ENCODE results near the gene DNAH10.

Gene DNAH10

GRCh38 chr12:123914726-123915333, 152.7 kb downstream of the DNAH10 start:
- Histone ChIP-seq H3K4me1 (ENCODE audit: insufficient read depth, low read length) (no peaks in the 10 kb centered on the region), H3K27me3 (ENCODE audit: control insufficient read depth in 1 of 2, insufficient read depth in 2 of 2, low read length in 2 of 2) (no peaks in the 10 kb centered on the region), H3K4me3 (ENCODE audit: low read depth in 1 of 2, low read length in 2 of 2) (no peak overlapping the region), H3K9me3 (ENCODE audit: low read length) (no peaks in the 10 kb centered on the region), H3K27ac (ENCODE audit: low read depth, low read length) (no peak overlapping the region), H3K9ac (ENCODE audit: low read length) (no peak overlapping the region), H3K36me3 (ENCODE audit: insufficient read depth, low read length) (no peaks in the 10 kb centered on the region)

- no peaks in the 10 kb centered on the region for H3K4me1 ChIP-seq (ENCODE audit: insufficient read depth, low read length)
- H3K9me3 ChIP-seq (ENCODE audit: low read length), result no peaks in the 10 kb centered on the region
- no peak overlapping the region for H3K9ac ChIP-seq (ENCODE audit: low read length)
- no peak overlapping the region for H3K27ac ChIP-seq (ENCODE audit: low read depth, low read length)
- no peaks in the 10 kb centered on the region for H3K36me3 ChIP-seq (ENCODE audit: insufficient read depth, low read length)
- H3K27me3 ChIP-seq (ENCODE audit: control insufficient read depth in 1 of 2, insufficient read depth in 2 of 2, low read length in 2 of 2), result no peaks in the 10 kb centered on the region
- no peak overlapping the region for H3K4me3 ChIP-seq (ENCODE audit: low read depth in 1 of 2, low read length in 2 of 2)
These were observed 154.6 kb downstream of the DNAH10 start for GRCh38 chr12:123916729-123917128.

GRCh38 chr12:123917337-123917850, 155.3 kb downstream of the DNAH10 start:
- no peaks in the 10 kb centered on the region for H3K27me3 ChIP-seq (ENCODE audit: control insufficient read depth in 1 of 2, insufficient read depth in 2 of 2, low read length in 2 of 2)
- no peaks in the 10 kb centered on the region for H3K9me3 ChIP-seq (ENCODE audit: low read length)
- no peaks in the 10 kb centered on the region for H3K36me3 ChIP-seq (ENCODE audit: insufficient read depth, low read length)

GRCh38 chr12:123919980-123920360, 157.9 kb downstream of the DNAH10 start:
- H3K9me3 ChIP-seq (ENCODE audit: low read length), result no peaks in the 10 kb centered on the region
- H3K27me3 ChIP-seq (ENCODE audit: control insufficient read depth in 1 of 2, insufficient read depth in 2 of 2, low read length in 2 of 2), result no peaks in the 10 kb centered on the region
- H3K36me3 ChIP-seq (ENCODE audit: insufficient read depth, low read length), result no peaks in the 10 kb centered on the region
- H3K4me1 ChIP-seq (ENCODE audit: insufficient read depth, low read length), result no peaks in the 10 kb centered on the region
- no peak overlapping the region for H3K27ac ChIP-seq (ENCODE audit: low read depth, low read length)
- H3K4me3 ChIP-seq (ENCODE audit: low read depth in 1 of 2, low read length in 2 of 2), result no peak overlapping the region
- no peak overlapping the region for H3K9ac ChIP-seq (ENCODE audit: low read length)

More at GRCh38 chr12:123917337-123917850, 155.3 kb downstream of the DNAH10 start:
- Histone ChIP-seq H3K4me1 (ENCODE audit: insufficient read depth, low read length) (no peaks in the 10 kb centered on the region), H3K9ac (ENCODE audit: low read length) (no peak overlapping the region), H3K27ac (ENCODE audit: low read depth, low read length) (no peak overlapping the region), H3K4me3 (ENCODE audit: low read depth in 1 of 2, low read length in 2 of 2) (no peak overlapping the region)

- Histone ChIP-seq H3K9ac (ENCODE audit: low read length) (no peak overlapping the region), H3K4me3 (ENCODE audit: low read depth in 1 of 2, low read length in 2 of 2) (no peak overlapping the region), H3K9me3 (ENCODE audit: low read length) (no peaks in the 10 kb centered on the region), H3K27me3 (ENCODE audit: control insufficient read depth in 1 of 2, insufficient read depth in 2 of 2, low read length in 2 of 2) (no peaks in the 10 kb centered on the region), H3K36me3 (ENCODE audit: insufficient read depth, low read length) (no peaks in the 10 kb centered on the region), H3K4me1 (ENCODE audit: insufficient read depth, low read length) (no peaks in the 10 kb centered on the region), H3K27ac (ENCODE audit: low read depth, low read length) (no peak overlapping the region)
These were observed 160.9 kb downstream of the DNAH10 start for GRCh38 chr12:123923038-123923437.

GRCh38 chr12:123923927-123924326, 161.8 kb downstream of the DNAH10 start:
- Histone ChIP-seq H3K9me3 (ENCODE audit: low read length) (no peaks in the 10 kb centered on the region), H3K4me3 (ENCODE audit: low read depth in 1 of 2, low read length in 2 of 2) (no peak overlapping the region), H3K9ac (ENCODE audit: low read length) (no peak overlapping the region)

GRCh38 chr12:123924539-123924938, 162.4 kb downstream of the DNAH10 start:
- H3K27me3 ChIP-seq (ENCODE audit: control insufficient read depth in 1 of 2, insufficient read depth in 2 of 2, low read length in 2 of 2), result no peaks in the 10 kb centered on the region
- H3K4me3 ChIP-seq (ENCODE audit: low read depth in 1 of 2, low read length in 2 of 2), result no peak overlapping the region

More at GRCh38 chr12:123923927-123924326, 161.8 kb downstream of the DNAH10 start:
- no peak overlapping the region for H3K27ac ChIP-seq (ENCODE audit: low read depth, low read length)
- H3K27me3 ChIP-seq (ENCODE audit: control insufficient read depth in 1 of 2, insufficient read depth in 2 of 2, low read length in 2 of 2), result no peaks in the 10 kb centered on the region
- H3K36me3 ChIP-seq (ENCODE audit: insufficient read depth, low read length), result no peaks in the 10 kb centered on the region
- H3K4me1 ChIP-seq (ENCODE audit: insufficient read depth, low read length), result no peaks in the 10 kb centered on the region

GRCh38 chr12:123928274-123928865, 166.3 kb downstream of the DNAH10 start:
- no peak overlapping the region for H3K4me3 ChIP-seq (ENCODE audit: low read depth in 1 of 2, low read length in 2 of 2)
- no peaks in the 10 kb centered on the region for H3K9me3 ChIP-seq (ENCODE audit: low read length)
- H3K27me3 ChIP-seq (ENCODE audit: control insufficient read depth in 1 of 2, insufficient read depth in 2 of 2, low read length in 2 of 2), result no peaks in the 10 kb centered on the region
- no peaks in the 10 kb centered on the region for H3K4me1 ChIP-seq (ENCODE audit: insufficient read depth, low read length)
- H3K27ac ChIP-seq (ENCODE audit: low read depth, low read length), result no peak overlapping the region
- H3K9ac ChIP-seq (ENCODE audit: low read length), result no peak overlapping the region
- H3K36me3 ChIP-seq (ENCODE audit: insufficient read depth, low read length), result no peaks in the 10 kb centered on the region

More at GRCh38 chr12:123924539-123924938, 162.4 kb downstream of the DNAH10 start:
- no peaks in the 10 kb centered on the region for H3K4me1 ChIP-seq (ENCODE audit: insufficient read depth, low read length)
- H3K9ac ChIP-seq (ENCODE audit: low read length), result no peak overlapping the region
- H3K9me3 ChIP-seq (ENCODE audit: low read length), result no peaks in the 10 kb centered on the region
- no peak overlapping the region for H3K27ac ChIP-seq (ENCODE audit: low read depth, low read length)
- no peaks in the 10 kb centered on the region for H3K36me3 ChIP-seq (ENCODE audit: insufficient read depth, low read length)

- Histone ChIP-seq H3K27me3 (ENCODE audit: control insufficient read depth in 1 of 2, insufficient read depth in 2 of 2, low read length in 2 of 2) (no peaks in the 10 kb centered on the region), H3K4me3 (ENCODE audit: low read depth in 1 of 2, low read length in 2 of 2) (no peak overlapping the region), H3K27ac (ENCODE audit: low read depth, low read length) (no peak overlapping the region), H3K9ac (ENCODE audit: low read length) (no peak overlapping the region), H3K36me3 (ENCODE audit: insufficient read depth, low read length) (no peaks in the 10 kb centered on the region), H3K9me3 (ENCODE audit: low read length) (no peaks in the 10 kb centered on the region), H3K4me1 (ENCODE audit: insufficient read depth, low read length) (no peaks in the 10 kb centered on the region)
These were observed 166.8 kb downstream of the DNAH10 start for GRCh38 chr12:123928897-123929296.

GRCh38 chr12:123929946-123930583, 168.0 kb downstream of the DNAH10 start:
- Histone ChIP-seq H3K36me3 (ENCODE audit: insufficient read depth, low read length) (no peaks in the 10 kb centered on the region), H3K27ac (ENCODE audit: low read depth, low read length) (no peak overlapping the region), H3K4me1 (ENCODE audit: insufficient read depth, low read length) (no peaks in the 10 kb centered on the region), H3K27me3 (ENCODE audit: control insufficient read depth in 1 of 2, insufficient read depth in 2 of 2, low read length in 2 of 2) (no peaks in the 10 kb centered on the region), H3K4me3 (ENCODE audit: low read depth in 1 of 2, low read length in 2 of 2) (no peak overlapping the region), H3K9me3 (ENCODE audit: low read length) (no peaks in the 10 kb centered on the region), H3K9ac (ENCODE audit: low read length) (no peak overlapping the region)

GRCh38 chr12:123931686-123932321, 169.7 kb downstream of the DNAH10 start:
- Histone ChIP-seq H3K36me3 (ENCODE audit: insufficient read depth, low read length) (peaks cover 9% of the 10 kb centered on the region), H3K27me3 (ENCODE audit: control insufficient read depth in 1 of 2, insufficient read depth in 2 of 2, low read length in 2 of 2) (no peaks in the 10 kb centered on the region), H3K9me3 (ENCODE audit: low read length) (no peaks in the 10 kb centered on the region), H3K9ac (ENCODE audit: low read length) (no peak overlapping the region), H3K27ac (ENCODE audit: low read depth, low read length) (no peak overlapping the region), H3K4me3 (ENCODE audit: low read depth in 1 of 2, low read length in 2 of 2) (no peak overlapping the region), H3K4me1 (ENCODE audit: insufficient read depth, low read length) (no peaks in the 10 kb centered on the region)
